ENCODE results near the gene HSD17B14.

HSD17B14 gene

GRCh38 chr19:48813123-48813913 lies 23.0 kb downstream of the HSD17B14 start:
- no peak overlapping the region for H3K4me3 ChIP-seq (ENCODE audit: low read depth, low read length)
- TF ChIP-seq, protein P1, sequence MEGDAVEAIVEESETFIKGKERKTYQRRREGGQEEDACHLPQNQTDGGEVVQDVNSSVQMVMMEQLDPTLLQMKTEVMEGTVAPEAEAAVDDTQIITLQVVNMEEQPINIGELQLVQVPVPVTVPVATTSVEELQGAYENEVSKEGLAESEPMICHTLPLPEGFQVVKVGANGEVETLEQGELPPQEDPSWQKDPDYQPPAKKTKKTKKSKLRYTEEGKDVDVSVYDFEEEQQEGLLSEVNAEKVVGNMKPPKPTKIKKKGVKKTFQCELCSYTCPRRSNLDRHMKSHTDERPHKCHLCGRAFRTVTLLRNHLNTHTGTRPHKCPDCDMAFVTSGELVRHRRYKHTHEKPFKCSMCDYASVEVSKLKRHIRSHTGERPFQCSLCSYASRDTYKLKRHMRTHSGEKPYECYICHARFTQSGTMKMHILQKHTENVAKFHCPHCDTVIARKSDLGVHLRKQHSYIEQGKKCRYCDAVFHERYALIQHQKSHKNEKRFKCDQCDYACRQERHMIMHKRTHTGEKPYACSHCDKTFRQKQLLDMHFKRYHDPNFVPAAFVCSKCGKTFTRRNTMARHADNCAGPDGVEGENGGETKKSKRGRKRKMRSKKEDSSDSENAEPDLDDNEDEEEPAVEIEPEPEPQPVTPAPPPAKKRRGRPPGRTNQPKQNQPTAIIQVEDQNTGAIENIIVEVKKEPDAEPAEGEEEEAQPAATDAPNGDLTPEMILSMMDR (IDR thresholded peaks at IDR 0.05; ENCODE audit: borderline replicate concordance, insufficient read depth, low read depth, low read length) = peak; percentile 23; the same call in 1 of the 2 replicates

GRCh38 chr19:48812094-48812929 lies 24.0 kb downstream of the HSD17B14 start:
- TF ChIP-seq, protein P1 (IDR thresholded peaks at IDR 0.05; ENCODE audit: borderline replicate concordance, insufficient read depth, low read depth, low read length) = no peak
- peak overlapping the region; percentile 18 for H3K4me3 ChIP-seq (ENCODE audit: low read depth, low read length)

DNA sequence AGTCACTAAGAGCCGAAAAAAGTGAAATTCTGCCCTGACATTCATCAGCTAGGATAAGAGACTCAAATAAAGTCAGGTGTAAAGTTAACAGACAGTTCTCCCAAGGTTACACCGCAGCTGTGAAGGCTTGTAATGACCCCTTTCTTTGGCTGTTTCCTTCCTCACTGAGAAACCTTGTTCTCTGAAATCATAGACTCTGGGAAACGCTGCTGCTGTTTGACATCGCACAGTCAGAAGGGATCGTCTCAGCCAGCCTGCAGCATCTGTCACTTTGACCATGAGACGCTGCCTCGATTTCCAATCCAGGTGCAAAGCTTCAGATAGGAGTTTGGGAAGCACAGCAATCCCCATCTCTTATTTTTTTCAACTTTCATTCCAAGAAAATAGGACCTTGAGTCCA lies 26.1 kb downstream of the HSD17B14 start:
- peak overlapping the region; percentile 61 for H3K4me3 ChIP-seq (ENCODE audit: low read depth, low read length)

GRCh38 chr19:48807590-48808308 lies 28.5 kb downstream of the HSD17B14 start:
- no peak overlapping the region for H3K4me3 ChIP-seq (ENCODE audit: low read depth, low read length)
- TF ChIP-seq, protein P1 (IDR thresholded peaks at IDR 0.05; ENCODE audit: borderline replicate concordance, insufficient read depth, low read depth, low read length) = no peak

More for the DNA sequence above, 26.1 kb downstream of the HSD17B14 start:
- TF ChIP-seq, protein P1 (IDR thresholded peaks at IDR 0.05; ENCODE audit: borderline replicate concordance, insufficient read depth, low read depth, low read length) = no peak

DNA sequence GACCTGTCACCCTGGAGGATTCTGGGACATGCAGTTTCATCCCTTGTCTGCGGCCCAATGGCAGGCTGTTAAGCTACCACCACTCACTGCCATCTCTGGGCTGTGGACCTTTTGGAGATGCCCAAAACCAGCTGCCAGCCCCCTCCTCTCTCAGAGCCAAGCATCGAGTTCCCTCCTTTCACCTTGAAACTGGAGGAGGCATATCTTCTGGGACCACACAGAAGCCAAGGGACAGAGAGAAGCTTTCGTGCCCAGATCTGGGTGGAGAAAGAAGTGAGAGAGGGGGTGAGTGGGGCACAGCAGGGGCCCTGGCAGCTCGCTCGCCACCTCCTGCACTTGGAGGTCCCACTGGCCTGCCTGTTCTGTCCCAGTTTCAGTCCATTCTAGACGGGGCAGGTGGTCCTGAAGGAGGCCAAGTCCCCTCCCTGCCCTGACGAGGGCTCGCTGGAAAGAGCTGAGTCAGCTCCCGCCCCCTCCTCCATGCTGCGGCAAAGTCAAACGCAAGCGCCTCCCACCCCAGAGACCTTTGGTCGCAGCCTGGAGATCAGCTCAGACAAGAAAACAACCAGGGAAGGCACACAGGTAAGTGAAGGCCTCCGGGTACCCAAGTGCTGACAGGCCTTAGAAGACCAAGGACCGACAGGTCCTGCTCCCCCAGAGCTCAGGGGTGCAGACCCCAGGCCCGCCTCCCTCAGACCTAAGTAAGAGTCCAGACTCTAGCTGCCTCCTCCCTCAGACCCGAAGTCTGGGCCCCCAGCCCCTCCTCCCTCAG lies 29.3 kb downstream of the HSD17B14 start:
- H3K4me3 ChIP-seq (ENCODE audit: low read depth, low read length) = no peak overlapping the region
- TF ChIP-seq, protein P1 (IDR thresholded peaks at IDR 0.05; ENCODE audit: borderline replicate concordance, insufficient read depth, low read depth, low read length) = no peak

- TF ChIP-seq, protein P1 (IDR thresholded peaks at IDR 0.05; ENCODE audit: borderline replicate concordance, insufficient read depth, low read depth, low read length) = no peak
- H3K4me3 ChIP-seq (ENCODE audit: low read depth, low read length) = no peak overlapping the region
These were observed 29.8 kb downstream of the HSD17B14 start for GRCh38 chr19:48806518-48806817.
